PC-9 (cell line): ENCODE measurements around the gene ANKS1B. TPM values are rescaled to one million over a fixed set of nuclear protein-coding genes. Genes with fewer than 3 reads are reported as not detected.

ENCODE experiments used
- BruUV-seq: library from RNA; stranded (reverse); fragments of 400-500 nt; replicated peaks from 2 replicates; lab custom pipeline; 2021; lab: Mats Ljungman, UMichigan
- CTCF ChIA-PET: fragments of 300-600 bp; sonication (Branson Sonifier 250); formaldehyde crosslinking; loops from one replicate; lab custom pipeline; 2022; ENCODE audit warnings: antibody characterized with exemption; lab: Charles Lee
- POLR2A ChIA-PET: fragments of 300-600 bp; sonication (Branson Sonifier 250); formaldehyde crosslinking; loops from one replicate; lab custom pipeline; 2022; ENCODE audit warnings: antibody characterized with exemption; ENCODE audit not compliant: unreplicated experiment; lab: Charles Lee
- DNase-seq, 2 experiments: peaks; one replicate each; pipeline versions ENCODE4 v3.0.0 to v3.0.0-alpha.2; 2015 to 2022; ENCODE audit warnings: mixed read lengths in 1 of 2
- H2AFZ ChIP-seq: fragments of 200-600 bp; sonication (generic); 2 replicates; pipeline ENCODE4 v1.8.1; 2017; ENCODE audit warnings: antibody characterized with exemption
- H3F3A ChIP-seq: fragments of 200-600 bp; sonication (generic); 2 replicates; pipeline ENCODE4 v1.8.1; 2017; ENCODE audit warnings: antibody characterized with exemption, mild to moderate bottlenecking, low read depth; ENCODE audit not compliant: insufficient read depth
- H3K27ac ChIP-seq: fragments of 200-600 bp; sonication (generic); 2 replicates; pipeline ENCODE4 v1.6.1; 2016; ENCODE audit warnings: mixed run types
- H3K27me3 ChIP-seq: fragments of 200-600 bp; sonication (generic); 2 replicates; pipeline ENCODE4 v1.6.1; 2016; ENCODE audit warnings: low read depth, mixed run types; ENCODE audit not compliant: insufficient read depth
- H3K36me3 ChIP-seq: fragments of 200-600 bp; sonication (generic); 2 replicates; pipeline ENCODE4 v1.6.1; 2016; ENCODE audit warnings: low read depth, mixed run types
- H3K4me1 ChIP-seq: fragments of 200-600 bp; sonication (generic); replicated peaks from 2 replicates; pipeline ENCODE4 v1.6.1; 2016; ENCODE audit warnings: mixed run types; ENCODE audit not compliant: insufficient read depth
- H3K4me2 ChIP-seq: fragments of 200-600 bp; sonication (generic); 2 replicates; pipeline ENCODE4 v1.6.1; 2017; ENCODE audit warnings: mixed run types
- H3K4me3 ChIP-seq: fragments of 200-600 bp; sonication (generic); 2 replicates; pipeline ENCODE4 v1.6.1; 2016; ENCODE audit warnings: mixed run types
- H3K79me2 ChIP-seq: fragments of 200-600 bp; sonication (generic); 2 replicates; pipeline ENCODE4 v1.6.1; 2017; ENCODE audit warnings: low read depth, mixed run types
- H3K9me2 ChIP-seq: fragments of 200-600 bp; sonication (generic); 2 replicates; pipeline ENCODE4 v1.8.1; 2017; ENCODE audit warnings: mild to moderate bottlenecking; ENCODE audit not compliant: insufficient read depth
- H3K9me3 ChIP-seq: fragments of 200-600 bp; sonication (generic); 2 replicates; pipeline ENCODE4 v1.8.1; 2016; ENCODE audit warnings: low read depth; ENCODE audit not compliant: insufficient read depth
- H4K20me1 ChIP-seq: fragments of 200-600 bp; sonication (generic); 2 replicates; pipeline ENCODE4 v1.8.1; 2017; ENCODE audit not compliant: insufficient read depth
- EZH2 ChIP-seq: fragments of 200-600 bp; sonication (generic); IDR thresholded peaks from 2 replicates; pipeline ENCODE4 v1.8.0; 2017; ENCODE audit warnings: antibody characterized with exemption, low read depth
- intact Hi-C: fragments of 100-400 bp; cut with micrococcal nuclease; formaldehyde crosslinking; loops from one replicate; pipeline ENCODE4 v1.10.0; 2022; ENCODE audit not compliant: unreplicated experiment
- total RNA-seq: library from RNA; stranded (reverse); gene quantifications from 2 replicates; pipeline ENCODE4 v1.2.3, GENCODE V29; 2021
- TF ChIP-seq, protein P1 (sequence below): fragments of 200-600 bp; sonication (generic); conservative IDR thresholded peaks from 2 replicates; pipeline ENCODE4 v1.6.1; 2017; ENCODE audit warnings: mixed run types, antibody characterized with exemption, mild to moderate bottlenecking, moderate library complexity

Gene ANKS1B
- total RNA-seq, 1 experiment from 2014 or later = not detected

- Histone ChIP-seq H3K36me3 (no peaks in the 10 kb centered on the region), H3K9me3 (no peaks in the 10 kb centered on the region), H2AFZ (no peak overlapping the region), H4K20me1 (no peaks in the 10 kb centered on the region), H3K4me1 (no peaks in the 10 kb centered on the region), H3K4me2 (no peak overlapping the region), H3K4me3 (no peak overlapping the region), H3F3A (no peaks in the 10 kb centered on the region; the same call in 1 of the 2 replicates), H3K9me2 (no peaks in the 10 kb centered on the region), H3K27me3 (peaks cover 32% of the 10 kb centered on the region), H3K79me2 (no peaks in the 10 kb centered on the region), H3K27ac (no peak overlapping the region)
- TF ChIP-seq EZH2 = no peak
- TF ChIP-seq, protein P1, sequence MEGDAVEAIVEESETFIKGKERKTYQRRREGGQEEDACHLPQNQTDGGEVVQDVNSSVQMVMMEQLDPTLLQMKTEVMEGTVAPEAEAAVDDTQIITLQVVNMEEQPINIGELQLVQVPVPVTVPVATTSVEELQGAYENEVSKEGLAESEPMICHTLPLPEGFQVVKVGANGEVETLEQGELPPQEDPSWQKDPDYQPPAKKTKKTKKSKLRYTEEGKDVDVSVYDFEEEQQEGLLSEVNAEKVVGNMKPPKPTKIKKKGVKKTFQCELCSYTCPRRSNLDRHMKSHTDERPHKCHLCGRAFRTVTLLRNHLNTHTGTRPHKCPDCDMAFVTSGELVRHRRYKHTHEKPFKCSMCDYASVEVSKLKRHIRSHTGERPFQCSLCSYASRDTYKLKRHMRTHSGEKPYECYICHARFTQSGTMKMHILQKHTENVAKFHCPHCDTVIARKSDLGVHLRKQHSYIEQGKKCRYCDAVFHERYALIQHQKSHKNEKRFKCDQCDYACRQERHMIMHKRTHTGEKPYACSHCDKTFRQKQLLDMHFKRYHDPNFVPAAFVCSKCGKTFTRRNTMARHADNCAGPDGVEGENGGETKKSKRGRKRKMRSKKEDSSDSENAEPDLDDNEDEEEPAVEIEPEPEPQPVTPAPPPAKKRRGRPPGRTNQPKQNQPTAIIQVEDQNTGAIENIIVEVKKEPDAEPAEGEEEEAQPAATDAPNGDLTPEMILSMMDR = no peak
- intact Hi-C loops = loop anchor here (2.0 to 10.0 kb wide), 3 partner anchors 419 to 931 kb away; no protein-coding TSS in a partner anchor
- no TSS peak for BruUV-seq
- POLR2A ChIA-PET = no interaction called here
- CTCF ChIA-PET = no interaction called here
- no peak for DNase-seq
These were observed 174.8 kb downstream of the ANKS1B start for GRCh38 chr12:99809909-99810308.

- H3K4me1 ChIP-seq = no peaks in the 10 kb centered on the region
- POLR2A ChIA-PET = no interaction called here
- no peaks in the 10 kb centered on the region; the same call in 1 of the 2 replicates for H3F3A ChIP-seq
- H3K36me3 ChIP-seq = no peaks in the 10 kb centered on the region
- no peaks in the 10 kb centered on the region for H3K9me2 ChIP-seq
- no peak overlapping the region for H3K27ac ChIP-seq
- no peak overlapping the region for H2AFZ ChIP-seq
- no peaks in the 10 kb centered on the region for H3K9me3 ChIP-seq
- no TSS peak for BruUV-seq
- no peak for DNase-seq
- TF ChIP-seq EZH2 = no peak
- TF ChIP-seq, protein P1 = no peak
- CTCF ChIA-PET = no interaction called here
- intact Hi-C loops = no loop called here
- no peaks in the 10 kb centered on the region for H4K20me1 ChIP-seq
- H3K79me2 ChIP-seq = no peaks in the 10 kb centered on the region
- peaks cover 32% of the 10 kb centered on the region for H3K27me3 ChIP-seq
- H3K4me2 ChIP-seq = no peak overlapping the region
- H3K4me3 ChIP-seq = no peak overlapping the region
These were observed 178.4 kb downstream of the ANKS1B start for GRCh38 chr12:99806304-99806703.

- TF ChIP-seq, protein P1 = no peak
- TF ChIP-seq EZH2 = no peak
- Histone ChIP-seq H3K36me3 (no peaks in the 10 kb centered on the region), H3K27ac (no peak overlapping the region), H3K27me3 (peaks cover 32% of the 10 kb centered on the region), H3K9me3 (no peaks in the 10 kb centered on the region), H3K79me2 (no peaks in the 10 kb centered on the region), H3K4me1 (no peaks in the 10 kb centered on the region), H2AFZ (no peak overlapping the region), H3K4me2 (no peak overlapping the region), H3F3A (no peaks in the 10 kb centered on the region), H3K4me3 (no peak overlapping the region), H4K20me1 (no peaks in the 10 kb centered on the region), H3K9me2 (no peaks in the 10 kb centered on the region)
- no TSS peak for BruUV-seq
- intact Hi-C loops = no loop called here
- CTCF ChIA-PET = no interaction called here
- no peak for DNase-seq
- POLR2A ChIA-PET = no interaction called here
These were observed 180.0 kb downstream of the ANKS1B start for GRCh38 chr12:99804715-99805114.
